HG03342 (cell line): ENCODE data around the gene NRN1L.
"Not testable (repeated sequence)": the region's sequence is repeated elsewhere in the genome, so short reads cannot be mapped to it uniquely, and the experiment has no call there.

Experiments used
- ATAC-seq: cut with Tn5 transposase; IDR thresholded peaks from one replicate; pipeline ENCODE4 v1.9.1; 2021; ENCODE audit warnings: mild to moderate bottlenecking, moderate library complexity; ENCODE audit not compliant: unreplicated experiment

The NRN1L gene

GRCh38 chr16:67881621-67882161 is 3.0 kb upstream of the NRN1L start:
- ATAC-seq: no peak

- no peak for ATAC-seq
These were observed 2.1 kb upstream of the NRN1L start for GRCh38 chr16:67882374-67883145.

- no peak for ATAC-seq
These were observed 1.4 kb upstream of the NRN1L start for GRCh38 chr16:67883146-67883871.

- ATAC-seq: no peak
These were observed 818 bp upstream of the NRN1L start for GRCh38 chr16:67883872-67884261.

- no peak for ATAC-seq
These were observed 860 bp downstream of the NRN1L start for GRCh38 chr16:67885545-67885944.

- ATAC-seq: no peak
These were observed 1.3 kb downstream of the NRN1L start for GRCh38 chr16:67885976-67886375.

- ATAC-seq: no peak
These were observed 1.7 kb downstream of the NRN1L start for GRCh38 chr16:67886387-67886786.

- no peak for ATAC-seq
These were observed 3.6 kb downstream of the NRN1L start for GRCh38 chr16:67888331-67888730.

- no peak for ATAC-seq
These were observed 7.7 kb downstream of the NRN1L start for GRCh38 chr16:67892375-67892774.

- ATAC-seq: peak; percentile 89
These were observed 8.4 kb downstream of the NRN1L start, which contains the start of gene PSKH1 for GRCh38 chr16:67892899-67893742. PSKH1 (plus strand) TSS chr16:67893254; CDS start chr16:67908750, 15,496 bp downstream.

- no peak for ATAC-seq
These were observed 9.2 kb downstream of the NRN1L start for GRCh38 chr16:67893743-67894399.

GRCh38 chr16:67897231-67897630 is 12.5 kb downstream of the NRN1L start:
- no peak for ATAC-seq

GRCh38 chr16:67901734-67902133 is 17.0 kb downstream of the NRN1L start:
- ATAC-seq: no peak

GRCh38 chr16:67902831-67903230 is 18.1 kb downstream of the NRN1L start:
- ATAC-seq: no peak

- ATAC-seq: no peak
These were observed 22.9 kb downstream of the NRN1L start for GRCh38 chr16:67907397-67908180.

- ATAC-seq: no peak
These were observed 24.5 kb downstream of the NRN1L start for GRCh38 chr16:67909056-67909742.

GRCh38 chr16:67910158-67910557 is 25.5 kb downstream of the NRN1L start:
- no peak for ATAC-seq

- no peak for ATAC-seq
These were observed 30.2 kb downstream of the NRN1L start for GRCh38 chr16:67914758-67915495.

- not testable (repeated sequence) for ATAC-seq
These were observed 30.7 kb downstream of the NRN1L start for GRCh38 chr16:67915496-67915769.
